Neural cell (in vitro differentiated cells): ENCODE measurements around the gene TMEM186.
"Not testable (repeated sequence)": the region's sequence is repeated elsewhere in the genome, so short reads cannot be mapped to it uniquely, and the experiment has no call there.

Experiments used
- EP300 ChIP-seq: fragments of 450-650 bp; conservative IDR thresholded peaks from 2 replicates; pipeline ENCODE4 v1.6.1; 2014; ENCODE audit warnings: antibody characterized with exemption, mild to moderate bottlenecking, moderate library complexity; ENCODE audit not compliant: poor library complexity, severe bottlenecking
- TF ChIP-seq, protein P1 (sequence below): fragments of 450-650 bp; IDR thresholded peaks from 2 replicates; pipeline ENCODE4 v1.5.1; 2014; ENCODE audit warnings: antibody characterized with exemption, mild to moderate bottlenecking, moderate library complexity; ENCODE audit not compliant: poor library complexity, severe bottlenecking

- TF ChIP-seq, protein P1, sequence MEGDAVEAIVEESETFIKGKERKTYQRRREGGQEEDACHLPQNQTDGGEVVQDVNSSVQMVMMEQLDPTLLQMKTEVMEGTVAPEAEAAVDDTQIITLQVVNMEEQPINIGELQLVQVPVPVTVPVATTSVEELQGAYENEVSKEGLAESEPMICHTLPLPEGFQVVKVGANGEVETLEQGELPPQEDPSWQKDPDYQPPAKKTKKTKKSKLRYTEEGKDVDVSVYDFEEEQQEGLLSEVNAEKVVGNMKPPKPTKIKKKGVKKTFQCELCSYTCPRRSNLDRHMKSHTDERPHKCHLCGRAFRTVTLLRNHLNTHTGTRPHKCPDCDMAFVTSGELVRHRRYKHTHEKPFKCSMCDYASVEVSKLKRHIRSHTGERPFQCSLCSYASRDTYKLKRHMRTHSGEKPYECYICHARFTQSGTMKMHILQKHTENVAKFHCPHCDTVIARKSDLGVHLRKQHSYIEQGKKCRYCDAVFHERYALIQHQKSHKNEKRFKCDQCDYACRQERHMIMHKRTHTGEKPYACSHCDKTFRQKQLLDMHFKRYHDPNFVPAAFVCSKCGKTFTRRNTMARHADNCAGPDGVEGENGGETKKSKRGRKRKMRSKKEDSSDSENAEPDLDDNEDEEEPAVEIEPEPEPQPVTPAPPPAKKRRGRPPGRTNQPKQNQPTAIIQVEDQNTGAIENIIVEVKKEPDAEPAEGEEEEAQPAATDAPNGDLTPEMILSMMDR = not testable (repeated sequence)
- not testable (repeated sequence) for TF ChIP-seq EP300
These were observed 44.6 kb upstream of the TMEM186 start for GRCh38 chr16:8842016-8842415.
